Spleen (tissue), 11 donors: Measurements from ENCODE around the gene COL2A1. TPM values are rescaled to one million over a fixed set of nuclear protein-coding genes. Genes with fewer than 3 reads are reported as not detected.

Experiments used
- DNase-seq: peaks from one replicate; pipeline ENCODE4 v3.0.0-alpha.2; 2020
- H3K27ac ChIP-seq, 8 donors: fragments of 200-600 bp; sonication (generic) in 7 of 8; 1 replicate in 4 of 8; 2 replicates in 4 of 8; pipeline versions ENCODE4 v1.5.0 to v1.8.0; 2016 to 2021; ENCODE audit warnings: inconsistent platforms in 4 of 8, mild to moderate bottlenecking in 4 of 8, moderate library complexity in 1 of 8
- H3K27me3 ChIP-seq, 7 donors: fragments of 200-600 bp; sonication (generic) in 6 of 7; replicated peaks in 1 of 7; 1 replicate in 4 of 7; 2 replicates in 3 of 7; pipeline versions ENCODE4 v1.5.0 to v1.8.0; 2016 to 2021; ENCODE audit warnings: inconsistent platforms in 3 of 7, mild to moderate bottlenecking in 1 of 7
- H3K36me3 ChIP-seq, 6 donors: fragments of 200-600 bp; sonication (generic) in 5 of 6; 1 replicate in 4 of 6; 2 replicates in 2 of 6; pipeline versions ENCODE4 v1.5.0 to v1.8.0; 2016 to 2021; ENCODE audit warnings: inconsistent platforms in 2 of 6
- H3K4me1 ChIP-seq, 6 donors: fragments of 200-600 bp; sonication (generic) in 5 of 6; 1 replicate in 3 of 6; 2 replicates in 3 of 6; pipeline versions ENCODE4 v1.5.0 to v1.8.0; 2016 to 2021; ENCODE audit warnings: inconsistent platforms in 3 of 6
- H3K4me3 ChIP-seq, 8 donors: fragments of 200-600 bp; sonication (generic) in 7 of 8; 1 replicate in 4 of 8; 2 replicates in 4 of 8; pipeline versions ENCODE4 v1.5.0 to v1.8.0; 2016 to 2021; ENCODE audit warnings: inconsistent platforms in 4 of 8, mild to moderate bottlenecking in 4 of 8, moderate library complexity in 2 of 8
- H3K9me3 ChIP-seq, 8 donors: fragments of 200-600 bp; sonication (generic) in 7 of 8; 1 replicate in 4 of 8; 2 replicates in 4 of 8; pipeline versions ENCODE4 v1.5.0 to v1.8.0; 2016 to 2021; ENCODE audit warnings: inconsistent platforms in 4 of 8
- CTCF ChIP-seq, 11 experiments: fragments of 200-600 bp in 7 of 11; fragments of 450-650 bp in 4 of 11; sonication (generic) in 4 of 11; IDR thresholded peaks in 8 of 11; conservative IDR thresholded peaks in 3 of 11; 1 replicate in 7 of 11; 2 replicates in 4 of 11; pipeline versions ENCODE4 v1.4.0 to v1.8.0; 2016 to 2021; ENCODE audit warnings: antibody characterized with exemption in 11 of 11, inconsistent platforms in 4 of 11, mild to moderate bottlenecking in 1 of 11
- POLR2A ChIP-seq, 3 donors: fragments of 450-650 bp; IDR thresholded peaks; one replicate each; pipeline ENCODE4 v1.5.1; 2017; ENCODE audit warnings: antibody characterized with exemption in 3 of 3, mild to moderate bottlenecking in 1 of 3
- POLR2AphosphoS5 ChIP-seq, 3 donors: sonication (generic); formaldehyde crosslinking; IDR thresholded peaks; one replicate each; pipeline ENCODE4 v1.5.1; 2017; ENCODE audit warnings: antibody characterized with exemption in 3 of 3
- WGBS, 5 donors: extraction: QIAGEN DNeasy Blood & Tissue Kit in 3 of 5; methylation state at CpG; one replicate each; pipeline versions ENCODE4 v1.1.5 to v1.1.7; 2013 to 2018; 5-methylcytosine and 5-hydroxymethylcytosine counted together
- intact Hi-C: fragments of 100-400 bp; cut with DNase I; formaldehyde crosslinking; loops from one replicate; pipeline ENCODE4 v1.15.0; 2023; ENCODE audit warnings: low total_unique reads
- polyA plus RNA-seq, 3 donors: library from polyadenylated mRNA; stranded (reverse); fragments of 200-250 nt; gene quantifications; one replicate each; pipeline ENCODE4 v1.2.1, GENCODE V29; 2013
- total RNA-seq, 7 donors: library from RNA; depleted of rRNA in 3 of 7; stranded (reverse); fragments of >200 nt in 3 of 7; fragmentation: NEBNext Ultra II Directional in 4 of 7; extraction: Animal tissue kit (Norgen Biotek cat#: 25700) in 4 of 7; gene quantifications; one replicate each; pipeline versions ENCODE4 v1.1.0 to v1.2.1, GENCODE V29; 2016 to 2021
- donor health status: healthy with polysubstance abuse.
- donor health status: DM: no; HTN: no; CAD: no; lungs with moderate emphysema.
- donor health status: DM: no; HTN: no; CAD: no.
- donor health status: Bipolar disorder and iron deficiency.
- donor health status: healthy.
- donor health status: DM: no; HTN: no; CAD: no.
- donor health status: DM: yes; HTN: yes; CAD: no.

Gene COL2A1
- total and polyA plus RNA-seq, 10 donors: 0.37 to 0.49 (median 0.47) TPM; not detected in 7

DNA sequence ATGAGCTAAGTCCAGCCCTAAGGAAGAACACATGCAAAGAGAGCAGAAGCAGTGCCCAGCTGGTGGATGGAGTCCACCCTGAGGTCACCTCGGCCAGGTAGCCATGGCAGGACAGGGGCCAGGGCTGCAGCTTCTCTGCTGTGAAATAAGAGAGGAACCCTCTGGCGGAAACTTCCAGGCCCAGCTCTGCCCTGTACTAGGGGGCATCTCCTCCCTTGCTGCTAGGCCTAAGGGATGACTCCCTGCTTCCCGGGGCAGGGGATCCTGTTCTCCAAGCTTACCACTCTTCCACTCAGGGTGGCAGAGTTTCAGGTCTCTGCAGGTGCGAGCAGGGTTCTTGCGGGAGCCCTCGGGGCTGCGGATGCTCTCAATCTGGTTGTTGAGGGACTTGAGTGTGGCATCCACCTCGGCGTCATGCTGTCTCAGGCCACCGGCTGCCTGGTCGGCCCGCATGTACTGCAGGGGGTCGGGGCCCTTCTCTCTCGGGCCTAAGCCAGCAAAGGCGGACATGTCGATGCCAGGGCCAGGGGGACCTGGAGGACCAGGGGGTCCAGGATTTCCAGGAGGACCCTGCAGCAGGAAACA lies 29.1 kb downstream of the COL2A1 start:
- 93 to 98% (median 96%) methylated on average over 7 to 16 of the region's 16 CpGs for WGBS, 5 donors
- intact Hi-C loops: no loop called here
- H3K4me3 ChIP-seq: no peak overlapping the region
- no peaks in the 10 kb centered on the region for H3K4me1 ChIP-seq
- H3K27me3 ChIP-seq: no peaks in the 10 kb centered on the region
- TF ChIP-seq CTCF (IDR thresholded peaks at IDR 0.05 in 8 of 11, conservative IDR thresholded peaks at IDR 0.05 in 3 of 11): no peak
- TF ChIP-seq POLR2AphosphoS5 (IDR thresholded peaks at IDR 0.05): no peak
- no peak for TF ChIP-seq POLR2A (IDR thresholded peaks at IDR 0.05)
- H3K27ac ChIP-seq: no peak overlapping the region
- peak; percentile 58 for DNase-seq
- H3K9me3 ChIP-seq: no peaks in the 10 kb centered on the region
- H3K36me3 ChIP-seq: peaks cover 0 to 16% (median 0%) of the 10 kb centered on the region in 6 donors

GRCh38 chr12:47973870-47974269 lies 30.4 kb downstream of the COL2A1 start:
- no peak for TF ChIP-seq POLR2AphosphoS5 (IDR thresholded peaks at IDR 0.05)
- TF ChIP-seq POLR2A (IDR thresholded peaks at IDR 0.05): no peak
- no peak for TF ChIP-seq CTCF (IDR thresholded peaks at IDR 0.05 in 8 of 11, conservative IDR thresholded peaks at IDR 0.05 in 3 of 11)
- 95 to 100% (median 96%) methylated on average over 4 to 9 of the region's 9 CpGs for WGBS, 5 donors

DNA sequence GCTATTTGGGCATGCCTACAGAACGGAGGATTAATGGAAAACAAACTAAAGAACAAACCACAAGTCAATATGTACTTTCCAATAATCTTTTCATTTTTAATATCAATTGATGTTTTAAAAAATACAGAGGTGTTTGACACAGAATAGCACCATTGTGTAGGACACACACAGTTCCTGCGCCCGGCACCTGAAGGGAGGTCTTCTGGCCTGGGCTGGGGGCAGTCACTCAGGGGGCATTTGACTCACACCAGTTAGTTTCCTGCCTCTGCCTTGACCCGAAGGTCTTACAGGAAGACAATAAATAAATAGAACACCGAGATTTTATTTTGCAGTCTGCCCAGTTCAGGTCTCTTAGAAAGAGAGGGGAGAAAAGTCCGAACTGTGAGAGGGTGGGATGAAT lies 31.4 kb downstream of the COL2A1 start:
- Histone ChIP-seq H3K27me3 (no peaks in the 10 kb centered on the region), H3K4me3 (no peak overlapping the region), H3K4me1 (peaks cover 0 to 2% (median 0%) of the 10 kb centered on the region in 6 donors), H3K27ac (no peak overlapping the region), H3K9me3 (no peaks in the 10 kb centered on the region), H3K36me3 (peaks cover 0 to 38% (median 11%) of the 10 kb centered on the region in 6 donors)
- WGBS, 5 donors: 80 to 86% (median 82%) methylated on average over 6 of the region's 6 CpGs
- intact Hi-C loops: no loop called here
- TF ChIP-seq CTCF (IDR thresholded peaks at IDR 0.05 in 8 of 11, conservative IDR thresholded peaks at IDR 0.05 in 3 of 11) (no peak), POLR2A (IDR thresholded peaks at IDR 0.05) (no peak), POLR2AphosphoS5 (IDR thresholded peaks at IDR 0.05) (no peak)
- DNase-seq: peak; percentile 35

More at GRCh38 chr12:47973870-47974269, 30.4 kb downstream of the COL2A1 start:
- Histone ChIP-seq H3K4me1 (no peaks in the 10 kb centered on the region), H3K27ac (no peak overlapping the region), H3K36me3 (peaks cover 0 to 28% (median 3%) of the 10 kb centered on the region in 6 donors), H3K9me3 (no peaks in the 10 kb centered on the region), H3K4me3 (no peak overlapping the region), H3K27me3 (no peaks in the 10 kb centered on the region)
- DNase-seq: peak; percentile 31
- intact Hi-C loops: no loop called here

GRCh38 chr12:47970843-47971242 lies 33.4 kb downstream of the COL2A1 start:
- intact Hi-C loops: no loop called here
- H3K36me3 ChIP-seq: peaks cover 0 to 58% (median 18%) of the 10 kb centered on the region in 6 donors
- H3K27me3 ChIP-seq: no peaks in the 10 kb centered on the region
- H3K27ac ChIP-seq: no peak overlapping the region
- H3K4me1 ChIP-seq: peaks cover 0 to 22% (median 8%) of the 10 kb centered on the region in 6 donors
- H3K4me3 ChIP-seq: no peak overlapping the region
- H3K9me3 ChIP-seq: no peaks in the 10 kb centered on the region
- TF ChIP-seq CTCF (IDR thresholded peaks at IDR 0.05 in 8 of 11, conservative IDR thresholded peaks at IDR 0.05 in 3 of 11) (no peak), POLR2A (IDR thresholded peaks at IDR 0.05) (no peak), POLR2AphosphoS5 (IDR thresholded peaks at IDR 0.05) (no peak)
- peak; percentile 41 for DNase-seq
- WGBS, 5 donors: 93 to 96% (median 94%) methylated on average over 7 of the region's 7 CpGs
